ENCODE measurements around the gene NR5A1. TPM values are rescaled to one million over a fixed set of nuclear protein-coding genes. Genes with fewer than 3 reads are reported as not detected.

Gene NR5A1
- total RNA-seq, result under 1 TPM in 2 of 4 donors, not detected in 2; 0.15 to 0.51 TPM

DNA sequence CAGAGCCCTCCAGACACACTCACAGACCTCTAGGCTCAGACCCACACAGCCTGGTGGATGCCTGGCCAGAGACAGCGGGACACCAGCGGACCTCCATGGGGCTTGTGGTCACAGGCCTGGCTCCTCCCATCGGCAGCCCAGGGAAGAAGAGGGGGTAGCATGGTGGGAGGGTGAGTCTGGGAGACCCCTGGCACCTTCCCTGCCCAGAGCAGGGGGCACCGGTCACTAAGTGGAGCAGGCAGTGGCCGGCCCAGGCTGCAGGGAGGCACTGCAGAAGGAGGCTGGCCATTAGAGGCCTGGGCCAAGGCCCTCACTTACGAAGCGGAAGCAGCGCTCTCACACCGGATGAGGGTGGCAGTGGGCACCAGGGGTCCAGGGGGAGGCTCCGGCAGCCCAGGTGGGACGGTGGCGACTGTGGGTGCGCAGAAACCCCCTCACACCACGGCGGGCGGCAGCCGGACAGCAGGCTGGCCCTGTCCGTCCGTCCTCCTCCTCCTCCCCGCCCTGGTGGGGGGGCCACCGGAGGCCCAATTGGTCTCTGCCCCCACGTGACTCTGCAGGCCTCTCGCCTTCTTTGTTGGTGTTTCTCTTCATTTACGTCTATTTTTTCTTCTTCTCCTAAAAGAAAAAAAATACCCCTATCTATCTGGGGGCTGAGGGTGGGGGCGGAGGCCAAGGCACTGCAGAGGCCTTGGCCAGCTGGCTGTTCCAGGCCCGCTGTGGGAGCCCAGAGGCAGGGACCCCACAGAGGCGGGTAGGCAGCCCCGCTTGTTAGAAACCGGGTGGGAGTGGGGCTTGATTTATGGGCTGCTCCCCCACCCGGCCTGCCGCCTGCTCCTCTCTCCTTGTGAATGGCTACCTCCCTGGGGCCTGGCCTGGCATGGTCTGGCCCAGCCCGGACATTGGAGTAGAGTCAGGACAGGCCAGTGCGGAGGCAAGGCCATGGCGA, at the start of gene NR5A1:
TSS of gene NR5A1 (minus strand) at position 469 of the 949 bp plus-strand sequence. CDS start 4,004 bp downstream, outside the sequence.
- 92 to 95% methylated on average over 34 of the region's 34 CpGs for WGBS, 2 donors
- no peak within 1 kb of the TSS for H3K4me3 ChIP-seq (ENCODE audit: low read depth, poor library complexity, severe bottlenecking)
- no peak for TF ChIP-seq CTCF (IDR thresholded peaks at IDR 0.05)
- no peak for TF ChIP-seq POLR2A (IDR thresholded peaks at IDR 0.05)
- intact Hi-C loops (cut with DNase I; ENCODE audit: low total_unique reads), result no loop called here
- no peak for DNase-seq (ENCODE audit: low spot score in 2 of 2)

- WGBS, 2 donors, result 64 to 81% methylated on average over 3 of the region's 3 CpGs
Observed at GRCh38 chr9:124555043-124555442, 47.8 kb upstream of the NR5A1 start.

DNA sequence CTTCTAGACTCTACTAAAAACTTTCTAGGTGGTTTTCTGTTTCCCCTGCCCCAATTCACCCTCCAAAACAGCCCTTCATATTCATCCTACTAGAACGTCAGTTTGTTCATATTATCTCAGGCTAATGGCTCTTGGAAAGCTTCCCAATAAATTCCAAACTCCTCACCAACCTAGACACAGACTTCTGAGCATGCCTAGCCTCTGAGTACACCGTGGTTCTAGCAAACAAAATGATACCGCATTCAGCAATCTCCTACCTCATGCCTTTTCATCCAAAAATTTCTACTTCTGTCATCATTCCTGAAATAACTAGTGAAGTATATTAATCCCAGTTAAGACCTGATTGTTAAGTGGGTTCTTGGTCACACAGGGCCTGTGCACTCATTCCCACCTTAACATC, 46.5 kb upstream of the NR5A1 start:
- DNase-seq (ENCODE audit: low spot score in 2 of 2), result no peak
- no peak overlapping the region for H3K4me3 ChIP-seq (ENCODE audit: low read depth, poor library complexity, severe bottlenecking)
- intact Hi-C loops (cut with DNase I; ENCODE audit: low total_unique reads), result no loop called here
- TF ChIP-seq POLR2A (IDR thresholded peaks at IDR 0.05) (no peak), CTCF (IDR thresholded peaks at IDR 0.05) (no peak)
- WGBS, 2 donors, result 56 to 62% methylated on average over 3 of the region's 3 CpGs

More at GRCh38 chr9:124555043-124555442, 47.8 kb upstream of the NR5A1 start:
- no peak for DNase-seq (ENCODE audit: low spot score in 2 of 2)
- no peak overlapping the region for H3K4me3 ChIP-seq (ENCODE audit: low read depth, poor library complexity, severe bottlenecking)
- TF ChIP-seq CTCF (IDR thresholded peaks at IDR 0.05), result no peak
- TF ChIP-seq POLR2A (IDR thresholded peaks at IDR 0.05), result no peak
- intact Hi-C loops (cut with DNase I; ENCODE audit: low total_unique reads), result no loop called here

DNA sequence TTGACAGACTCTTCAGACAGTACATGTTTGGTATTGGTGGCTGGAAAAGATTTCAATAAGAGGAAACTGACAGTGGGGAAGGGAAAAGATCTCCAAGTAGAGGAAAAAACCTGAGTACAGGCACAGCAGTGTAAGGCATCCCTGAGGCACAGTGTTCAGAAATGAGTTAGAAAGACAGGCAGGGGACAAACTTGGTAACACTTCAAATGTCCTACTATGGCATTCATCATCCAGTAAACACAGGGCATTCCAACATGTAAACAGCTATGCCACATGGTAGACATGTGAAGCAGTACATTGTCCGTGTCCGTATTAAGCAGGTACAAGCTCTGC, 45.0 kb upstream of the NR5A1 start:
- H3K4me3 ChIP-seq (ENCODE audit: low read depth, poor library complexity, severe bottlenecking), result no peak overlapping the region
- 90 to 92% methylated on average over 2 of the region's 2 CpGs for WGBS, 2 donors
- TF ChIP-seq POLR2A (IDR thresholded peaks at IDR 0.05) (no peak), CTCF (IDR thresholded peaks at IDR 0.05) (no peak)
- DNase-seq (ENCODE audit: low spot score in 2 of 2), result no peak
- intact Hi-C loops (cut with DNase I; ENCODE audit: low total_unique reads), result no loop called here

DNA sequence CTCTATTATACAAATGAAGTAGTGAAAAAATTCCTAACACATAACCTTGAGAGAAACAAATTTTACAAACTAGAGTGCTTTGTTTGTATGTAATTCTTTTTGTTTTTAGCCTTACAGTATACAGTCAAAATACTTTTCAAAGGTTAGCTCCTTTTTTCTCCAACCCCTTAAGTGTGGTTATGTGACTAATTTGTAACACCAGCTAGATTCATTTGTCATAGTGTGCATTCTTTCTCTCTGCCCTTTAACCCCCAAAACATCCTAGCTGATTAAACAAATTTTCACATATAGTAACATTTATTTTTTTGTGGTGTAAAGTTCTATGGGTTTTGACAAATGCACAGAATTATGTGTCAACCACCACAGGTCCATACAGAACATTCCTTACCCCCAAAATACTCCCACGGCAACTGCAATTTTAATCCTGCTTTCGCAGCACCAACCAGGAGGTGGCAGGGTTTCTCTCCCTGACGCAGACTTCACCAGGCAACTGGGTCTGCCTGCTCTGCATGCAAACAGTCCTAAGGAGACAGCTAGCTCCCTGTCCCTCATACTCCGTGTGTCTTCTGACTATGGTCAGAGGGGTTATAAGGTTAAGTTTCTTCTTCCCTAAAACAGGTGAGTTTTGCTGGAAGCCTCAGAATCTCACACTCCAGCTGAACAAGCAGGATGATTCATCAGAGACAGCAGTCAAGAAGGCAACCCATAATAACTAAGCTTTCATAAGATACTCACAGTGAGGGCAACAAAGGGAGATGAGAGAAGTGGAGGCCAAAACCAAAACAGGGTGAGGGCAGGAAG, 44.5 kb upstream of the NR5A1 start:
- intact Hi-C loops (cut with DNase I; ENCODE audit: low total_unique reads), result no loop called here
- TF ChIP-seq CTCF (IDR thresholded peaks at IDR 0.05), result no peak
- no peak for TF ChIP-seq POLR2A (IDR thresholded peaks at IDR 0.05)
- no peak overlapping the region for H3K4me3 ChIP-seq (ENCODE audit: low read depth, poor library complexity, severe bottlenecking)
- DNase-seq (ENCODE audit: low spot score in 2 of 2), result no peak
- WGBS, 2 donors, result 13 to 25% methylated on average over 4 of the region's 4 CpGs
